Measurements from ENCODE around the gene GFRA1. TPM values are rescaled to one million over a fixed set of nuclear protein-coding genes. Genes with fewer than 3 reads are reported as not detected.

The GFRA1 gene
- total and polyA plus RNA-seq, 2 experiments from 2014 or later, result 0.48 to 2.9 TPM

DNA sequence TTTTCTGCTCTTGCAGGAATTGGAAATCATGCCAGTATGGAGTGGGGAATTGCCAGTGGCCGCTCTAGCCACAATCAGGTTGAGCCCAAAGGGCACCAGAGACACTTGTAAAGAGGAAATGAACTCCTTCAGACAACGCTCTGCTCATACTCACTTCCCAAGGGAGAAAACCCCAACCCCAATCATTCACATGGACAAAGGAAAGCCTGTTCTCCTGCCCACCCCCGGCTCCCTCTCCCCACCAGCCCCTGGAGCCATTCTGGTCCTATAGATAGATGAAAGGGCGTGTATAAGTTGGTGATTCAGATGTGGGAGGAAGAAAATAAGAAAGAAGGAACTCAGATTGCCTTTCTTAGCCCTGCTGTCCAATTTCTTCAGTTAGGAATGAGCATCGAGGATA, 57.4 kb downstream of the GFRA1 start:
- H3K36me3 ChIP-seq (replicated peaks; ENCODE audit: insufficient read depth, low read depth), result no peaks in the 10 kb centered on the region
- H3K9me3 ChIP-seq (ENCODE audit: low read depth), result no peaks in the 10 kb centered on the region
- H2AFZ ChIP-seq, result no peak overlapping the region
- H3K79me2 ChIP-seq, result no peaks in the 10 kb centered on the region
- DNase-seq (ENCODE audit: low spot score), result no peak
- 80% methylated on average over 4 of the region's 5 CpGs for WGBS (ENCODE audit: low lambda C conversion rate, missing lambda C conversion rate)
- H3K9me2 ChIP-seq (replicated peaks; ENCODE audit: insufficient read depth), result no peaks in the 10 kb centered on the region
- no peak overlapping the region for H3K27ac ChIP-seq
- TF ChIP-seq EZH2phosphoT487 (IDR thresholded peaks at IDR 0.05; ENCODE audit: low read depth, severe bottlenecking, unreplicated experiment), result no peak
- TF ChIP-seq, protein P1, sequence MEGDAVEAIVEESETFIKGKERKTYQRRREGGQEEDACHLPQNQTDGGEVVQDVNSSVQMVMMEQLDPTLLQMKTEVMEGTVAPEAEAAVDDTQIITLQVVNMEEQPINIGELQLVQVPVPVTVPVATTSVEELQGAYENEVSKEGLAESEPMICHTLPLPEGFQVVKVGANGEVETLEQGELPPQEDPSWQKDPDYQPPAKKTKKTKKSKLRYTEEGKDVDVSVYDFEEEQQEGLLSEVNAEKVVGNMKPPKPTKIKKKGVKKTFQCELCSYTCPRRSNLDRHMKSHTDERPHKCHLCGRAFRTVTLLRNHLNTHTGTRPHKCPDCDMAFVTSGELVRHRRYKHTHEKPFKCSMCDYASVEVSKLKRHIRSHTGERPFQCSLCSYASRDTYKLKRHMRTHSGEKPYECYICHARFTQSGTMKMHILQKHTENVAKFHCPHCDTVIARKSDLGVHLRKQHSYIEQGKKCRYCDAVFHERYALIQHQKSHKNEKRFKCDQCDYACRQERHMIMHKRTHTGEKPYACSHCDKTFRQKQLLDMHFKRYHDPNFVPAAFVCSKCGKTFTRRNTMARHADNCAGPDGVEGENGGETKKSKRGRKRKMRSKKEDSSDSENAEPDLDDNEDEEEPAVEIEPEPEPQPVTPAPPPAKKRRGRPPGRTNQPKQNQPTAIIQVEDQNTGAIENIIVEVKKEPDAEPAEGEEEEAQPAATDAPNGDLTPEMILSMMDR (IDR thresholded peaks at IDR 0.05; ENCODE audit: poor library complexity), result no peak
- no peak for TF ChIP-seq EZH2 (IDR thresholded peaks at IDR 0.05; ENCODE audit: borderline replicate concordance)
- H3K4me2 ChIP-seq, result no peak overlapping the region
- H3K4me3 ChIP-seq, result no peak overlapping the region
- H3K27me3 ChIP-seq, result no peaks in the 10 kb centered on the region
- H3K4me1 ChIP-seq (ENCODE audit: insufficient read depth), result peaks cover 11% of the 10 kb centered on the region
- H4K20me1 ChIP-seq (ENCODE audit: insufficient read depth, poor library complexity, severe bottlenecking), result no peaks in the 10 kb centered on the region

DNA sequence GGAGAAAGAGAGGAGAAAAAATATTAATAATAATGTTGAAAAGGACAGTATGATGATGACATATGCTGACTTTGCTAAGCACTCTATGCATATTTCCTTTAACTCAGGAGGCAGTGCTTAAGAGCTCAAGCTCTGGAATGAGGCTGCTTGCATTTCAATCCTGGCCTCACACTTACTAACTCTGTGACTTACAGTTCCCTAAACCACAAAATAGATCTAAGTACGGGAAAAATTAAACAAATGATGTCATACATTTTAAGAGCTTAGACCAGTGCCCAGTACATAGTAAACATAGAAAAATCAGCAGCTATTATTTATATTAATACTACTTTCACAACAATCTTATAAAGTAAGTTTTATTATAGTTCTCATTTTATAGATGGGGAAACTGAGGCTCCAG, 61.3 kb downstream of the GFRA1 start:
- peak; percentile 34 for DNase-seq (ENCODE audit: low spot score)
- WGBS (ENCODE audit: low lambda C conversion rate, missing lambda C conversion rate), result 17% methylated on average over 1 of the region's 1 CpG
- no peak overlapping the region for H3K27ac ChIP-seq
- H3K9me3 ChIP-seq (ENCODE audit: low read depth), result no peaks in the 10 kb centered on the region
- H3K4me3 ChIP-seq, result no peak overlapping the region
- H3K36me3 ChIP-seq (replicated peaks; ENCODE audit: insufficient read depth, low read depth), result no peaks in the 10 kb centered on the region
- H3K9me2 ChIP-seq (replicated peaks; ENCODE audit: insufficient read depth), result no peaks in the 10 kb centered on the region
- no peaks in the 10 kb centered on the region for H4K20me1 ChIP-seq (ENCODE audit: insufficient read depth, poor library complexity, severe bottlenecking)
- no peak for TF ChIP-seq EZH2 (IDR thresholded peaks at IDR 0.05; ENCODE audit: borderline replicate concordance)
- TF ChIP-seq, protein P1 (IDR thresholded peaks at IDR 0.05; ENCODE audit: poor library complexity), result no peak
- no peak for TF ChIP-seq EZH2phosphoT487 (IDR thresholded peaks at IDR 0.05; ENCODE audit: low read depth, severe bottlenecking, unreplicated experiment)
- H3K79me2 ChIP-seq, result no peaks in the 10 kb centered on the region
- H2AFZ ChIP-seq, result no peak overlapping the region
- peaks cover 8% of the 10 kb centered on the region for H3K4me1 ChIP-seq (ENCODE audit: insufficient read depth)
- peak overlapping the region; percentile 13 for H3K4me2 ChIP-seq
- H3K27me3 ChIP-seq, result no peaks in the 10 kb centered on the region

DNA sequence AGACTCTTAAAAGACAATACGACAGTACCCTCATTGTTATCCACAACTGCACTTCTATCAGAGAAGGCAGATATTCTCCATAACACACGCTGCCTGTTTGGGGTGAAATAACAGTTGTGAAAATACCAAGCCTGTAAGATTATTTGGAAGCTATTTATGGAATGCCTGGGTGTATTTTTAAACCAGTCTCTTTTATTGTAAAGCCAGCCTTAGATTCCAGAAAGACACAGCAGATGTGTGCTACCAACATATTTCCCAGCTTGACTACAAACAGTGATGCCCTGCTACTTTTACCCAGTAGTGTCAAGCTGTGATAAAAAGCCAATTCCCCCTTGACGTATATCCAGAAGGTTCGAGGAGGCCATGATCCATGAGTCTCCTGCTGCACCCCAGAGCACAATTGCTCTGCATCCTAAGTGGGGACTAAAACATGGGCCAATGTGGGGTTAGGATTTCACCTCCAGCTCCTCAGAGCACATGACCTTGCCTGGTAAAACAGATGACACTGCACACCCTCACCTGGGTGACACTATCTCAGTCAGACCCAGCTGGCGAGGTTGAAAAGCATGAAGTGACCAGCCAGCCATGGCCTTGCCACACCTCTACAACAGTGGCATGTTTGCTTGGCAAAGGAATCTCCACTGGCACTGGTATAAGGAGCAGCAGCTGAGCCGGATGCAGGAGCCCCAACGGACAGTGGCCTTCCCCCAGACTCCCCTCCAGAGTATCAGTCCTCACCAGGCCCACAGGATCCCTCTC, 62.2 kb downstream of the GFRA1 start:
- Histone ChIP-seq H3K4me2 (peak overlapping the region; percentile 13), H3K4me3 (no peak overlapping the region), H4K20me1 (ENCODE audit: insufficient read depth, poor library complexity, severe bottlenecking) (no peaks in the 10 kb centered on the region), H3K36me3 (replicated peaks; ENCODE audit: insufficient read depth, low read depth) (no peaks in the 10 kb centered on the region), H3K9me3 (ENCODE audit: low read depth) (no peaks in the 10 kb centered on the region), H3K79me2 (no peaks in the 10 kb centered on the region), H3K27ac (no peak overlapping the region), H3K9me2 (replicated peaks; ENCODE audit: insufficient read depth) (no peaks in the 10 kb centered on the region), H3K27me3 (no peaks in the 10 kb centered on the region), H2AFZ (no peak overlapping the region), H3K4me1 (ENCODE audit: insufficient read depth) (peaks cover 8% of the 10 kb centered on the region)
- no peak for TF ChIP-seq EZH2phosphoT487 (IDR thresholded peaks at IDR 0.05; ENCODE audit: low read depth, severe bottlenecking, unreplicated experiment)
- TF ChIP-seq, protein P1 (IDR thresholded peaks at IDR 0.05; ENCODE audit: poor library complexity), result no peak
- no peak for DNase-seq (ENCODE audit: low spot score)
- 82% methylated on average over 7 of the region's 7 CpGs for whole genome bisulfite sequencing (ENCODE audit: low lambda C conversion rate, missing lambda C conversion rate)

Data from hepatocyte (in vitro differentiated cells).